Activated T-helper 17 cell treated with anti-CD3 and anti-CD28 coated beads, Interleukin-2, amount 50 U/mL, for 72 hours (primary cell): Measurements from ENCODE around the gene LRSAM1. TPM values are rescaled to one million over a fixed set of nuclear protein-coding genes. Genes with fewer than 3 reads are reported as not detected.
A peak's percentile ranks its signal among the peaks of the same experiment; 100 is the strongest.

Source experiments
- ATAC-seq: fragments of 150-1000 bp; cut with Tn5 transposase; replicated peaks from 2 replicates; pipeline ENCODE4 v1.10.0; 2021; ENCODE audit warnings: mild to moderate bottlenecking, moderate library complexity
- H3K27ac Mint-ChIP-seq: one replicate; pipeline ENCODE4 v1.8.0; 2022; ENCODE audit warnings: mixed read lengths
- H3K27me3 Mint-ChIP-seq: one replicate; pipeline ENCODE4 v1.8.0; 2022; ENCODE audit warnings: mixed read lengths
- H3K36me3 Mint-ChIP-seq: one replicate; pipeline ENCODE4 v1.8.0; 2022; ENCODE audit warnings: low read depth, mild to moderate bottlenecking, mixed read lengths
- H3K4me1 Mint-ChIP-seq: one replicate; pipeline ENCODE4 v1.8.0; 2022; ENCODE audit warnings: mixed read lengths
- H3K4me3 Mint-ChIP-seq: one replicate; pipeline ENCODE4 v1.8.0; 2022; ENCODE audit warnings: mild to moderate bottlenecking, mixed read lengths
- H3K9me3 Mint-ChIP-seq: one replicate; pipeline ENCODE4 v1.8.0; 2022; ENCODE audit warnings: mixed read lengths
- total RNA-seq, 2 donors: library from RNA; stranded (reverse); gene quantifications; one replicate each; pipeline ENCODE4 v1.2.3, GENCODE V29; 2022

Gene LRSAM1
- total RNA-seq, 2 donors from 2014 or later, result 22.0 to 33.5 TPM

GRCh38 chr9:127519301-127520166 lies 68.2 kb downstream of the LRSAM1 start:
- no peaks in the 10 kb centered on the region for H3K4me1 Mint-ChIP-seq
- peak; percentile 97 for ATAC-seq
- H3K27me3 Mint-ChIP-seq, result no peaks in the 10 kb centered on the region
- H3K36me3 Mint-ChIP-seq, result peaks cover 75% of the 10 kb centered on the region
- peak overlapping the region; percentile 19 for H3K4me3 Mint-ChIP-seq
- no peak overlapping the region for H3K27ac Mint-ChIP-seq
- no peaks in the 10 kb centered on the region for H3K9me3 Mint-ChIP-seq

DNA sequence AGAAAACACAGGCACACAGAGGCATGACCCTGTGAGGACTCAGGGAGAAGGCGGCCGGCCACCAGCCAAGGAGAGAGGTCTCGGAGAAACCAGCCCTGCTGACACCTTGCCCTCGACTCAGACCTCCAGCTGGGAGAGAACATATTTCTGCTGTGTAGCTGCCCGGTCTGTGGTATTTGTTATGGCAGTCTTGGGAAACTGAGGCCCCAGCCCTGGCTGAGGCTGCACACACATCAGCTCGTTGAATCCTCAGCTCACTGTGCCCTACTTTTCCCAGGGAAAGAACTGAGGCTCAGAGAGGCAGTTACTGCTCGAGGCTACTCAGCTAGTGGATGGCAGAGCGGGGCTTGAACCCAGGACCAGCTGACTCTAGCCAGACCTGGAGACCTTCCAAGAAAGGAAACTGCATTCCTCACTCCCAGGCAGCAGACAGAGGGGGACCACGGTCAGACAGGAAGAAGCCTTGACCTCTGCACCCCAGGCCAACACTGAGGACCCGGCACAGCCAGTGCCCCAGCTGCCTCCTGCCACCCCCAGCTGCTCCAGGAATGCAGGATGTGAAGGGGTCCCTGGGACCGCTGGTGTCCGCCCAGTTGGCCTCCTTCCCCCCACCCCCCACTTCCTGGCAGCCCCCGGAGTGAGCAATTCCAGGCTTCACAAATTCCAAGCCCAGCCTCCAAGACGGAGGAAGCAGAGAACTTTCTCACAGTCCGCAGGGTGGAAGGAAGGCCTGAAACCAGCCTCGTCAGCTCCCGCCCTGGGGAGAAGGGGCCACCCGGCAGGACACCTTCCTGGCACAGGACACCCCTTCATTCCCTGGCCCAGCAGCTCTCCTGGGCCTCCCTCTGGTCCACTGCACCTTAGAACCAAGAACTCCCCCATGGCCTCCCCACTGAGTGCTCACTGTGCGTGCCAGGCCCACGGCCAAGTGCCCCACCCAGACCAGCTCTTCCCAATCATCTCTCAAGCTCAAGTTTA lies 69.9 kb downstream of the LRSAM1 start:
- no peak overlapping the region for H3K4me3 Mint-ChIP-seq
- H3K27ac Mint-ChIP-seq, result no peak overlapping the region
- peaks cover 79% of the 10 kb centered on the region for H3K36me3 Mint-ChIP-seq
- no peaks in the 10 kb centered on the region for H3K27me3 Mint-ChIP-seq
- no peaks in the 10 kb centered on the region for H3K9me3 Mint-ChIP-seq
- H3K4me1 Mint-ChIP-seq, result no peaks in the 10 kb centered on the region
- no peak for ATAC-seq

GRCh38 chr9:127521919-127522304 lies 70.6 kb downstream of the LRSAM1 start:
- Mint-ChIP-seq H3K4me1 (no peaks in the 10 kb centered on the region), H3K4me3 (no peak overlapping the region), H3K27ac (no peak overlapping the region), H3K27me3 (no peaks in the 10 kb centered on the region), H3K9me3 (no peaks in the 10 kb centered on the region), H3K36me3 (peaks cover 81% of the 10 kb centered on the region)
- ATAC-seq, result no peak

GRCh38 chr9:127522727-127523126 lies 71.4 kb downstream of the LRSAM1 start:
- Mint-ChIP-seq H3K27ac (no peak overlapping the region), H3K9me3 (no peaks in the 10 kb centered on the region), H3K4me1 (no peaks in the 10 kb centered on the region), H3K4me3 (no peak overlapping the region), H3K27me3 (no peaks in the 10 kb centered on the region), H3K36me3 (peaks cover 74% of the 10 kb centered on the region)
- no peak for ATAC-seq

GRCh38 chr9:127523312-127523851 lies 72.1 kb downstream of the LRSAM1 start:
- ATAC-seq, result peak; percentile 16
- Mint-ChIP-seq H3K9me3 (no peaks in the 10 kb centered on the region), H3K36me3 (peaks cover 68% of the 10 kb centered on the region), H3K27me3 (no peaks in the 10 kb centered on the region), H3K4me1 (no peaks in the 10 kb centered on the region), H3K27ac (no peak overlapping the region), H3K4me3 (no peak overlapping the region)

- Mint-ChIP-seq H3K9me3 (no peaks in the 10 kb centered on the region), H3K27me3 (no peaks in the 10 kb centered on the region), H3K36me3 (peaks cover 60% of the 10 kb centered on the region), H3K27ac (no peak overlapping the region), H3K4me1 (no peaks in the 10 kb centered on the region), H3K4me3 (no peak overlapping the region)
- ATAC-seq, result no peak
Measured at GRCh38 chr9:127524373-127524772, 73.1 kb downstream of the LRSAM1 start.

DNA sequence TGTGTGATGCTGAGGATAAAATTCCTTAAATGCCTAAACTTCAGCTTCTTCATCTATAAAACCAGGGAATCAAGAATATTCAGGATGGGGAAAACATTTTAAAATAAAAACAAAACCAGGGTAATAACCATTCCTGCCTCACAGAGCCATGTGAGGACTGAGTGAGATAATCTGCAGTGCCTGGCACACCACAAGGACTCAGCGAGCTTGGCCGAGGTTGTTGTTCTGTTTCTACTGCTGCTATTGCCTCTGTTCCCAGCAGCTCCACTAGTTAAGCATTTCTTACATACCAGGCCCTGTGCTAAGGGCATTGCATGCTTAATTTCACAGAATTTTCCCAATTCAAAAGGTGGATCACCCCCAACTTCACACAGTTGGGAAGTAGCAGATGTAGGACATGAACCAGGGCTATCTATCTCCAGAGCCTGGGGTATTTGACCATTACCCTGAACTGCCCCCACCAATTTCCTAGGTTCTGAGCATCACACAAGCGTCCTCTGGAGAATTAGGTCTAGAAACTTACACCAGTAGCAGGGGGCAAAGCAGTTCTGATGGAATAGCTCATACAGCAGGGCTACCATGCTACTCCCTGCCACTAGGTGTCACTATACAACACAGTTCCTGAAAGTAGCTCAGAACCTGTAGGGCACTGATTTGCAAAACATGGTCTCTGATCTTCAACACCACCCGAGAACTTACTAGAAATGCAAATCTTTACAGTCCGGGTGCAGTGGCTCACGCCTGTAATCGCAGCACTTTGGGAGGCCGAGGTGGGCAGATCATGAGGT lies 74.3 kb downstream of the LRSAM1 start:
- Mint-ChIP-seq H3K4me3 (no peak overlapping the region), H3K27ac (no peak overlapping the region), H3K36me3 (peaks cover 63% of the 10 kb centered on the region), H3K4me1 (no peaks in the 10 kb centered on the region), H3K9me3 (no peaks in the 10 kb centered on the region), H3K27me3 (no peaks in the 10 kb centered on the region)
- ATAC-seq, result peak; percentile 71

- ATAC-seq, result no peak
- Mint-ChIP-seq H3K27ac (no peak overlapping the region), H3K27me3 (no peaks in the 10 kb centered on the region), H3K36me3 (peaks cover 61% of the 10 kb centered on the region), H3K4me1 (no peaks in the 10 kb centered on the region), H3K4me3 (no peak overlapping the region), H3K9me3 (no peaks in the 10 kb centered on the region)
Measured at GRCh38 chr9:127526655-127527559, 75.6 kb downstream of the LRSAM1 start.

DNA sequence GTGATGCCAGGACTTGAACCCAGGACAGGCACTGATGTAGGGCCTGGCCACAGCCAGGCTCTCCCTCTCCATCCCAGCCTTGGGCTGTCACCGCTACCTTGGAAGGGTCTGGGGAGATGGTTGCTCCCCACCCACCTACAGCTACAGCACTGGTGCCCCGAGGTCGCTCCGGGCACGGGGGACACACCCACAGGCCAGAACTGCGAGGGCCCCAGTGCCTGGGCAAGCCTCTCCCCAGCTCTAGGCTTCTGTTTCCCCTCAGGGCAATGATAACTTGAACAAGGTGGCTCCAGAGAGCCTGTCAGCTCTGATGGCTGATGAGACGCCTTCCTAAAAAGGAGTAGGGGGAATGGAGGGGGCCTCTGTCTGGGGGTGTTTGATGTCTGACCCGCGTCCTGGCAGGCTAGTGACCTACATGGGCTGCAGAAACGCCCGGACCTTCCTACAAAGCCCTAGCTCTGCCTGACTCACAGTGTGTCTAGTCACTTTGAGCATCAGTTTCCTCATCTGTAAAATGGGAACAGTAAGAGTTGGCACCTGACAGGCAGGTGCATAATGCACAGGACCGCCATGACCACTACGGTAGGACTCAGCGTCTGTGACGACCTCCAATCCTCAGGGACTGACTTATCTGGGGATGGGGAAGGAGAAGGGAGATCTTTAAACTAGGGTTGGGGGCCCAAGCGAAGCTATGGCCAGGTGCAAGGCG lies 76.4 kb downstream of the LRSAM1 start:
- peaks cover 57% of the 10 kb centered on the region for H3K36me3 Mint-ChIP-seq
- no peak overlapping the region for H3K4me3 Mint-ChIP-seq
- H3K27ac Mint-ChIP-seq, result peak overlapping the region; percentile 3
- H3K9me3 Mint-ChIP-seq, result no peaks in the 10 kb centered on the region
- no peaks in the 10 kb centered on the region for H3K27me3 Mint-ChIP-seq
- no peak for ATAC-seq
- no peaks in the 10 kb centered on the region for H3K4me1 Mint-ChIP-seq

DNA sequence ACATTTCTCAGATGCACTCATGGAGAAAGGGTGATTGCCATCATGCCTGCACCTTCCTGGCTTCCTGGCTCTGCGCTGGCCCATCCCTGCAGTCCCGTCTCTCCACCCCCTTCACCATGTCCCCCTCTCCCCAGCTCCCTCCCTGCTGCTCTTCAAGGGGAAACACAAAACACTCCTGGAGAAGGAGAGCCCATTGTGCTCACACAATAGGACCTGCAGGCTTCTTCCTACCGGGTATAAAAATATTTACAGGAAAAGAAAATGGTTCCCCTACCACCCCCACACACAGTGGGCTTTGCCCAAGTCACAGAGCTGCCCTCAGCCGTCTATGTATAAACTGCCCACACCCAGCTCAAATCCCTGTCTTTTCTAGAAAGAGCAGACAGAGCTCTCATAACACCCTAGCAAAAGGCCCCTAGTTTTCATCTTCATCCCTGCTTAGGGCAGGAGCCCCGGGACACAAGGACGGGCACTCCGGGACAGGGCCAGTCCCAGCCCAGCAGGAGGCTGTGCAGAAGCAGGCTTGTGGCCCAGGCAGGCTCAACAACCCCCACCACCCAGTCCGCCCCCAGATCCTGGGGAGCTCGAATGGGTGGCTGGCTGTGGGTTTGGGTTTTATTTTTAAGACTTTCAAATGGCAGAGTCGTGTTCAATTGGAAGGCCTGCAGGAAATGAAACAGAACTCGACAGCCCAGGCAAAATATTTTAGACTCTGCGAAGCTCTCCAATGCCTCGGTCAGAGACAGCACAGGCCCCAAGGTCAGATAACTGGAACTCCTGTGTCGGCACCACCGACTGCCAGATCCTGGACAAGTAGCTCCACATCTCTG lies 77.3 kb downstream of the LRSAM1 start:
- no peaks in the 10 kb centered on the region for H3K27me3 Mint-ChIP-seq
- ATAC-seq, result no peak
- no peaks in the 10 kb centered on the region for H3K4me1 Mint-ChIP-seq
- no peak overlapping the region for H3K27ac Mint-ChIP-seq
- H3K4me3 Mint-ChIP-seq, result no peak overlapping the region
- no peaks in the 10 kb centered on the region for H3K9me3 Mint-ChIP-seq
- peaks cover 48% of the 10 kb centered on the region for H3K36me3 Mint-ChIP-seq

GRCh38 chr9:127529671-127530070 lies 78.4 kb downstream of the LRSAM1 start:
- peaks cover 38% of the 10 kb centered on the region for H3K36me3 Mint-ChIP-seq
- H3K4me3 Mint-ChIP-seq, result no peak overlapping the region
- H3K27me3 Mint-ChIP-seq, result no peaks in the 10 kb centered on the region
- H3K9me3 Mint-ChIP-seq, result no peaks in the 10 kb centered on the region
- peak overlapping the region; percentile 39 for H3K27ac Mint-ChIP-seq
- H3K4me1 Mint-ChIP-seq, result no peaks in the 10 kb centered on the region
- no peak for ATAC-seq
